Tibial nerve (tissue), 4 donors: Measurements from ENCODE around the gene HMGA1.

ENCODE experiments used
- CTCF ChIP-seq, 5 experiments: fragments of 200-600 bp in 3 of 5; fragments of 450-650 bp in 2 of 5; sonication (generic) in 3 of 5; IDR thresholded peaks; one replicate each; pipeline ENCODE4 v1.5.1; 2016 to 2019; ENCODE audit warnings: antibody characterized with exemption in 5 of 5, mild to moderate bottlenecking in 3 of 5, moderate library complexity in 2 of 5
- EP300 ChIP-seq, 2 donors: sonication (generic); formaldehyde crosslinking; IDR thresholded peaks; one replicate each; pipeline ENCODE4 v1.6.1; 2017; ENCODE audit warnings: antibody characterized with exemption in 2 of 2, mild to moderate bottlenecking in 1 of 2
- POLR2A ChIP-seq, 2 donors: fragments of 450-650 bp; IDR thresholded peaks; one replicate each; pipeline ENCODE4 v1.6.1; 2017; ENCODE audit warnings: antibody characterized with exemption in 2 of 2, mild to moderate bottlenecking in 2 of 2, moderate library complexity in 2 of 2

DNA sequence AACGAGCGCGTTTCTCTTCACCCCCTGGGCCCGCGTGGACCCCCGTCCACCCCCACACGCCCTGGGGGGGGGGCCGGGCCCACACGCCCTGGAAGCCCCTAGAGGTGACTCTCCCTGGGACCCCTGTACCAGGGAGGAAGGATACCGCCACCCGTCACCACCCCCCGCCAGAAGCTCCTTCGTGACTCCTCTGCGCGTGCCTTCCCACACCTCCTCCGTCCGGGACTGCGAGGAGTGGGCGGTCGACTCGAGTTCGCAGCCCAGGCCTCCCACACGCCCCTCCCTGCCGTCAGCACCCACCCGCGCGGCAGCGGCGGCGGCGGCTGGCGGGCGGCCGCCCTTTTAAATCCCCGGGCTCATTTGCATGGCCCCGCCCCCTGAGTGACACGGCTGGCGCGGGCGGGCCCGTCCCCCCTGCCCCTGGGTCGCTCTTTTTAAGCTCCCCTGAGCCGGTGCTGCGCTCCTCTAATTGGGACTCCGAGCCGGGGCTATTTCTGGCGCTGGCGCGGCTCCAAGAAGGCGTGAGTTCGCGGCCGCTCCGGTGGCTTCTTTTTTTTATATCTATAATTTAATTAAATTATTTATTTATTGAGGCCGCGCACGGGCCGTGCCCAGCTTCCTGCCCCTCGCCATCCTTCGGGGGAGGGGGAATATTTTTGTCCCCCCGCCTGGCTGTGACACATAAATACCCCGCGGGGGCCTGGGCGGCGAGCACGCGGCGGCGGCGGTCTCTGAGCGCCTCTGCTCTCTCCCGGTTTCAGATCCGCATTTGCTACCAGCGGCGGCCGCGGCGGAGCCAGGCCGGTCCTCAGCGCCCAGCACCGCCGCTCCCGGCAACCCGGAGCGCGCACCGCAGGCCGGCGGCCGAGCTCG lies at the start of gene HMGA1:
- TF ChIP-seq CTCF (IDR thresholded peaks at IDR 0.05) (peak in 1 of 5 experiments; percentile 15), EP300 (IDR thresholded peaks at IDR 0.05) (peak; percentile 17 to 83), POLR2A (IDR thresholded peaks at IDR 0.05) (peak; percentile 85 to 89)
